ENCODE measurements around the gene PTPN13. TPM values are rescaled to one million over a fixed set of nuclear protein-coding genes. Genes with fewer than 3 reads are reported as not detected.

Gene PTPN13
- polyA plus RNA-seq, 1 experiment = 19.4 TPM

- Histone ChIP-seq H3K27me3 (ENCODE audit: control insufficient read depth, insufficient read depth, low read length) (no peaks in the 10 kb centered on the region), H3K36me3 (ENCODE audit: control insufficient read depth, insufficient read depth, low read length) (no peaks in the 10 kb centered on the region), H3K4me3 (ENCODE audit: low read depth, low read length) (no peak overlapping the region)
- no peak for TF ChIP-seq CTCF (IDR thresholded peaks at IDR 0.05; ENCODE audit: insufficient read depth, low read depth, low read length)
- ChIA-PET CTCF (no interaction called here), POLR2A (no interaction called here)
- no peak for DNase-seq (ENCODE audit: low read depth)
These were observed 27.3 kb downstream of the PTPN13 start for GRCh38 chr4:86621435-86621834.

- Histone ChIP-seq H3K4me3 (ENCODE audit: low read depth, low read length) (no peak overlapping the region), H3K27me3 (ENCODE audit: control insufficient read depth, insufficient read depth, low read length) (no peaks in the 10 kb centered on the region), H3K36me3 (ENCODE audit: control insufficient read depth, insufficient read depth, low read length) (no peaks in the 10 kb centered on the region)
- no peak for DNase-seq (ENCODE audit: low read depth)
- ChIA-PET POLR2A (interaction anchor here (0.6 kb wide), 1 partner anchor 14 kb away, joined by 4 read pairs; no protein-coding TSS in a partner anchor), CTCF (no interaction called here)
- no peak for TF ChIP-seq CTCF (IDR thresholded peaks at IDR 0.05; ENCODE audit: insufficient read depth, low read depth, low read length)
These were observed 32.0 kb downstream of the PTPN13 start for GRCh38 chr4:86626066-86626465.

- no peaks in the 10 kb centered on the region for H3K27me3 ChIP-seq (ENCODE audit: control insufficient read depth, insufficient read depth, low read length)
- no peak overlapping the region for H3K4me3 ChIP-seq (ENCODE audit: low read depth, low read length)
- ChIA-PET POLR2A (interaction anchor here (0.6 kb wide), 1 partner anchor 722 kb away, joined by 3 read pairs; no protein-coding TSS in a partner anchor), CTCF (interaction anchor here (0.6 kb wide), 1 partner anchor 60 kb away, joined by 4 read pairs; no protein-coding TSS in a partner anchor)
- DNase-seq (ENCODE audit: low read depth) = no peak
- H3K36me3 ChIP-seq (ENCODE audit: control insufficient read depth, insufficient read depth, low read length) = no peaks in the 10 kb centered on the region
- TF ChIP-seq CTCF (IDR thresholded peaks at IDR 0.05; ENCODE audit: insufficient read depth, low read depth, low read length) = no peak
These were observed 33.5 kb downstream of the PTPN13 start for GRCh38 chr4:86627462-86628135.

GRCh38 chr4:86630629-86631028 is 36.5 kb downstream of the PTPN13 start:
- Histone ChIP-seq H3K36me3 (ENCODE audit: control insufficient read depth, insufficient read depth, low read length) (no peaks in the 10 kb centered on the region; the same call in 1 of the 2 replicates), H3K27me3 (ENCODE audit: control insufficient read depth, insufficient read depth, low read length) (no peaks in the 10 kb centered on the region), H3K4me3 (ENCODE audit: low read depth, low read length) (no peak overlapping the region)
- TF ChIP-seq CTCF (IDR thresholded peaks at IDR 0.05; ENCODE audit: insufficient read depth, low read depth, low read length) = no peak
- ChIA-PET CTCF (no interaction called here), POLR2A (no interaction called here)
- DNase-seq (ENCODE audit: low read depth) = no peak

- no peaks in the 10 kb centered on the region for H3K27me3 ChIP-seq (ENCODE audit: control insufficient read depth, insufficient read depth, low read length)
- DNase-seq (ENCODE audit: low read depth) = no peak
- no peak overlapping the region for H3K4me3 ChIP-seq (ENCODE audit: low read depth, low read length)
- no peak for TF ChIP-seq CTCF (IDR thresholded peaks at IDR 0.05; ENCODE audit: insufficient read depth, low read depth, low read length)
- H3K36me3 ChIP-seq (ENCODE audit: control insufficient read depth, insufficient read depth, low read length) = no peaks in the 10 kb centered on the region; the same call in 1 of the 2 replicates
- ChIA-PET CTCF (no interaction called here), POLR2A (no interaction called here)
These were observed 37.1 kb downstream of the PTPN13 start for GRCh38 chr4:86631166-86631565.
